Stomach smooth muscle (tissue), 2 donors: Measurements from ENCODE around the gene SLC35D3.
A peak's percentile ranks its signal among the peaks of the same experiment; 100 is the strongest.
"Not testable (repeated sequence)": the region's sequence is repeated elsewhere in the genome, so short reads cannot be mapped to it uniquely, and the experiment has no call there.

Experiments
- H3K27ac ChIP-seq: one replicate; pipeline ENCODE4 v1.7.0; 2013; ENCODE audit warnings: mild to moderate bottlenecking, low read length, inconsistent platforms
- H3K27me3 ChIP-seq, 2 donors: one replicate each; pipeline ENCODE4 v1.7.0; 2013; ENCODE audit warnings: low read length in 2 of 2; ENCODE audit not compliant: insufficient read depth in 2 of 2, control insufficient read depth in 1 of 2
- H3K36me3 ChIP-seq, 2 donors: one replicate each; pipeline ENCODE4 v1.7.0; 2013; ENCODE audit warnings: low read length in 2 of 2; ENCODE audit not compliant: control insufficient read depth in 2 of 2, insufficient read depth in 2 of 2
- H3K4me1 ChIP-seq: one replicate; pipeline ENCODE4 v1.7.0; 2013; ENCODE audit warnings: low read length; ENCODE audit not compliant: control insufficient read depth, insufficient read depth
- H3K4me3 ChIP-seq, 2 donors: one replicate each; pipeline ENCODE4 v1.7.0; 2013; ENCODE audit warnings: low read length in 2 of 2
- H3K9ac ChIP-seq, 2 donors: one replicate each; pipeline ENCODE4 v1.7.0; 2013; ENCODE audit warnings: low read length in 2 of 2, mild to moderate bottlenecking in 1 of 2
- H3K9me3 ChIP-seq, 2 donors: one replicate each; pipeline ENCODE4 v1.7.0; 2013; ENCODE audit warnings: low read length in 2 of 2; ENCODE audit not compliant: control insufficient read depth in 2 of 2
- donor health status: healthy.
- donor health status: Pancreatic carcinoma.

The SLC35D3 gene, protein sequence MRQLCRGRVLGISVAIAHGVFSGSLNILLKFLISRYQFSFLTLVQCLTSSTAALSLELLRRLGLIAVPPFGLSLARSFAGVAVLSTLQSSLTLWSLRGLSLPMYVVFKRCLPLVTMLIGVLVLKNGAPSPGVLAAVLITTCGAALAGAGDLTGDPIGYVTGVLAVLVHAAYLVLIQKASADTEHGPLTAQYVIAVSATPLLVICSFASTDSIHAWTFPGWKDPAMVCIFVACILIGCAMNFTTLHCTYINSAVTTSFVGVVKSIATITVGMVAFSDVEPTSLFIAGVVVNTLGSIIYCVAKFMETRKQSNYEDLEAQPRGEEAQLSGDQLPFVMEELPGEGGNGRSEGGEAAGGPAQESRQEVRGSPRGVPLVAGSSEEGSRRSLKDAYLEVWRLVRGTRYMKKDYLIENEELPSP

DNA sequence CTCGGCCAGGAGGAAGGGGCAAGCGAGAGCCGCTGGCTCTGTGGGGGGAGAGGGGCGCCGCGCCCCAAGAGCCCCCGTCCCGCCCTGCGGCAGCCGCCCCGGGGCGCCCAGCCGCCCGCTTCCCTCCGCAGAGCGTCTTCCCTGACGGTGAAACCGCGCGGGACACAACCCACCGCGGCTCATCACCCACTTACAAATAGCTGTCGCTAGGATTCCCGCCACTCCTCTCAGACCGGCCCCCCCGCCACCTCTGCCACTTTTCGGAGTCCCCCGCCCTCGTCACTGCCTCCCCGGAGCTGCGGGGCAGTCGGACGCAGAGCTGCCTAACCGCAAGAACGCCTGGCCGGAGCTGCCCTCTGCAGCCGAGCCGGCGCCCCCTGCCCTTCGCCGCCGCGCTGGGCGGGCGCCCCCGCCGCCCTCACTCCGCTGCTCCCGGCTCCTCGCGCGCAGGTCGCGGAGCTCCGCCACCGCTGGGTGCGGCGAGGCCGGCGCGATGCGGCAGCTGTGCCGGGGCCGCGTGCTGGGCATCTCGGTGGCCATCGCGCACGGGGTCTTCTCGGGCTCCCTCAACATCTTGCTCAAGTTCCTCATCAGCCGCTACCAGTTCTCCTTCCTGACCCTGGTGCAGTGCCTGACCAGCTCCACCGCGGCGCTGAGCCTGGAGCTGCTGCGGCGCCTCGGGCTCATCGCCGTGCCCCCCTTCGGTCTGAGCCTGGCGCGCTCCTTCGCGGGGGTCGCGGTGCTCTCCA, at the start of gene SLC35D3:
Gene SLC35D3, plus strand, starts transcription at position 366 of the 749 bp plus-strand sequence. Its CDS starts 128 bp downstream, at position 494.
- H3K9ac ChIP-seq = no peak within 1 kb of the TSS
- H3K9me3 ChIP-seq = no peaks in the 10 kb centered on the region
- H3K27me3 ChIP-seq = peaks cover 28 to 59% of the 10 kb centered on the region in 2 donors

DNA sequence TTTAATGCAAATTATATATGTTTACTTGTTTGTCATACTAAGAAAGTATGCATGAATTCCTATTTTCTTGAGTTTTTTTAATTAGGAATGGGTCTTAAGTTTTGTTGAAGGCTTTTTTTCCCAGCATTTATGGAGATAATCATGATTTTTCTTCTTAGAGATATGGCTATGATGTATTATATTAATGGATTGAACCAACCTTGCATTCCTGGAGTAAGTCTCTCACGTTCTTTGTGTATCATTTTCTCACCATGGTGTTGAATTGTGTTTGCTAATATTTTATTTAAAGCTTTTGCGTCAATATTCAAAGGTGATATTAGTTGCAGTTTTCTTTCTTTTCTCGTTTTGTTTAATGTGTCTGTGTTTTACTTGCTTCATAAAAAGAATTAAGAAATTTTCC, 48.4 kb upstream of the SLC35D3 start:
- H3K4me1 ChIP-seq = no peaks in the 10 kb centered on the region
- H3K4me3 ChIP-seq = no peak overlapping the region
- no peak overlapping the region for H3K9ac ChIP-seq
- H3K36me3 ChIP-seq = peaks cover 0 to 14% of the 10 kb centered on the region in 2 donors
- H3K27ac ChIP-seq = no peak overlapping the region
- no peaks in the 10 kb centered on the region for H3K27me3 ChIP-seq
- H3K9me3 ChIP-seq = peaks cover 6 to 22% of the 10 kb centered on the region in 2 donors

More for the DNA sequence above, at the start of gene SLC35D3:
- Histone ChIP-seq H3K4me3 (peak within 1 kb of the TSS; percentile 68 to 72), H3K36me3 (no peaks in the 10 kb centered on the region), H3K27ac (no peak within 1 kb of the TSS), H3K4me1 (peaks cover 21% of the 10 kb centered on the region)

DNA sequence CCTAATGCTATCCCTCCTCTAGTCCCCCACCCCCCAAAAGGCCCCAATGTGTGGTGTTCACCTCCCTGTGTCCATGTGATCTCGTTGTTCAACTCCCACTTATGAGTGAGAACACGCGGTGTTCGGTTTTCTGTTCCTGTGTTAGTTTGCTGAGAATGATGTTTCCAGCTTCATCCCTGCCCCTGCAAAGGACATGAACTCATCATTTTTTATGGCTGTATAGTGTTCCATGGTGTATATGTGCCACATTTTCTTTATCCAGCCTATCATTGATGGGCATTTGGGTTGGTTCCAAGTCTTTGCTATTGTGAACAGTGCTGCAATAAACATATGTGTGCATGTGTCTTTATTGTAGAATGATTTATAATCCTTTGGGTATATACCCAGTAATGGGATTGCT, 45.6 kb upstream of the SLC35D3 start:
- not testable (repeated sequence) for H3K4me1 ChIP-seq, H3K9ac ChIP-seq, H3K27me3 ChIP-seq, H3K27ac ChIP-seq, H3K4me3 ChIP-seq
- peaks cover 6 to 22% of the 10 kb centered on the region in 2 donors for H3K9me3 ChIP-seq
- peaks cover 0 to 14% of the 10 kb centered on the region in 2 donors for H3K36me3 ChIP-seq

DNA sequence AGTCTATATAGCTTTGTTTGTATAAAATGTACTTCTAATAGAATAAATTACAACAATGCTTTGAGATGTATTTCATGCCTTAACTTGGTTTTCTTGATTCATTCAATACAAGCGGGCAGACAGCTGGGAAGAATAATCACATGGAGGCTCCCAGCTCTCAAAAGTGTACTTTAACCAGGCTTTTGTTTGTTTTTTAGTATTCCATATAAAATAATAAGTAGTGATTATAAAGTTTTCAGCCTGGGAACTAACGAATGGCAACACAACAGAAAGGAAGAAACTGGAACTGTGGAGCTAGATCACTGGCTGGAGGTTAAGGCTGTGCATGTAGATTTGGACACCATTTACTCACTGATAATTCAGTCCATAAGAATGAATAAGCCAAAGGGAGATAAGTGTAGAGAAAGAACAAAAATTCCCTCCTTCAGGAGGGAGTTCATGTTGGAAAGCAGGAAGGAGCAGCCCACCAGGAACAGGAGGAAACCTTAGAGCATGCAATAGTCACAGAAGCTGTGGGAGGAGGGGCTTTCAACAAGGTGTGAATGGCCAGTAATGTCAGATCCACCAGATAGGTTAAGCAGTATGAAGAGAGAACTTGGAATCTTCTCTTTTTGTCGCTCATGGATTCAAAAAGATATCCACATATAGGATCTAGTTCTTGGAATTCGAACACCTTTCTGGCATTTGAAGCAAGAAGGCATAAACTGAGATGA, 41.2 kb upstream of the SLC35D3 start:
- H3K27me3 ChIP-seq = no peaks in the 10 kb centered on the region
- no peak overlapping the region for H3K27ac ChIP-seq
- peaks cover 0 to 3% of the 10 kb centered on the region in 2 donors for H3K9me3 ChIP-seq
- no peak overlapping the region for H3K4me3 ChIP-seq
- no peaks in the 10 kb centered on the region for H3K4me1 ChIP-seq
- no peaks in the 10 kb centered on the region for H3K36me3 ChIP-seq
- no peak overlapping the region for H3K9ac ChIP-seq

DNA sequence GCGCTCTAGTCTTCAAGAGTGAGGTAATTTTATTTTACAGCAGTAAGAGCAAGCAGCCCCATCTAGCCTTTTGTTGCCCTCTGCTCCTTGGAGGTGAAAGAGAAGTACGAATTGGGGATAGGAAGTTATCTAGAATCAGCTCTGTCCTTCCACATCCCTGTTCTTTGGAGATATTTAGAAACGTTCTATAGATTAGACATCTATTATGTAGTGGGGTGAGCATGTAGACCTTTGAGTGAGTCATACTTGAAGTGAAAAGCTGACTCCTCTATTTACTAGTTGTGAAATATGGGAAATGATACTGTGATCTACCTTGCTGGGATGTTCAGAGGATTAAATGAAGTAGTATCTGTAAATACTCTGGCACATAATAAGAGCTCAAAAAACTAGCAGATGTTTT, 36.0 kb upstream of the SLC35D3 start:
- H3K4me3 ChIP-seq = no peak overlapping the region
- no peaks in the 10 kb centered on the region for H3K36me3 ChIP-seq
- no peak overlapping the region for H3K27ac ChIP-seq
- H3K9ac ChIP-seq = no peak overlapping the region
- H3K4me1 ChIP-seq = no peaks in the 10 kb centered on the region
- no peaks in the 10 kb centered on the region for H3K27me3 ChIP-seq
- no peaks in the 10 kb centered on the region for H3K9me3 ChIP-seq

DNA sequence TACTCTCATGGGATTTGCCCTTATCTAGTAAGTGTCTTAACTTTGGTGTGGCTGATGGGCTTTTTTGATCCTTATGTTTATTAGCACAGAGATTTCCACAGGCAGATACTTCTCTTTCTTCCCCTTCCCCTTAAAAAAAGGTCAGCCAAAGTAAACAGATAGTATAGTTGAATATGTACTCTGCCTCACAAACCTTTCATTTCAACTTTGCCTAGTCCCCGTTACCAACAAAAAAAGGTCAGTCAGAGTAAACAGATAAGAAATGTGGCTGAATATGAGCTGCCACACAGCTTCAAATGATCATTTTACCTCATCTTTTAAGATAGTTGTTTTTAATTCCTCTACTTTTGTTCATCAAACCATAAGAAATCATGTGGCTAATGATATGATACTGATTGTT, 34.1 kb upstream of the SLC35D3 start:
- no peaks in the 10 kb centered on the region for H3K27me3 ChIP-seq
- H3K9me3 ChIP-seq = no peaks in the 10 kb centered on the region
- H3K4me1 ChIP-seq = no peaks in the 10 kb centered on the region
- no peak overlapping the region for H3K27ac ChIP-seq
- no peaks in the 10 kb centered on the region for H3K36me3 ChIP-seq
- no peak overlapping the region for H3K4me3 ChIP-seq
- H3K9ac ChIP-seq = no peak overlapping the region

DNA sequence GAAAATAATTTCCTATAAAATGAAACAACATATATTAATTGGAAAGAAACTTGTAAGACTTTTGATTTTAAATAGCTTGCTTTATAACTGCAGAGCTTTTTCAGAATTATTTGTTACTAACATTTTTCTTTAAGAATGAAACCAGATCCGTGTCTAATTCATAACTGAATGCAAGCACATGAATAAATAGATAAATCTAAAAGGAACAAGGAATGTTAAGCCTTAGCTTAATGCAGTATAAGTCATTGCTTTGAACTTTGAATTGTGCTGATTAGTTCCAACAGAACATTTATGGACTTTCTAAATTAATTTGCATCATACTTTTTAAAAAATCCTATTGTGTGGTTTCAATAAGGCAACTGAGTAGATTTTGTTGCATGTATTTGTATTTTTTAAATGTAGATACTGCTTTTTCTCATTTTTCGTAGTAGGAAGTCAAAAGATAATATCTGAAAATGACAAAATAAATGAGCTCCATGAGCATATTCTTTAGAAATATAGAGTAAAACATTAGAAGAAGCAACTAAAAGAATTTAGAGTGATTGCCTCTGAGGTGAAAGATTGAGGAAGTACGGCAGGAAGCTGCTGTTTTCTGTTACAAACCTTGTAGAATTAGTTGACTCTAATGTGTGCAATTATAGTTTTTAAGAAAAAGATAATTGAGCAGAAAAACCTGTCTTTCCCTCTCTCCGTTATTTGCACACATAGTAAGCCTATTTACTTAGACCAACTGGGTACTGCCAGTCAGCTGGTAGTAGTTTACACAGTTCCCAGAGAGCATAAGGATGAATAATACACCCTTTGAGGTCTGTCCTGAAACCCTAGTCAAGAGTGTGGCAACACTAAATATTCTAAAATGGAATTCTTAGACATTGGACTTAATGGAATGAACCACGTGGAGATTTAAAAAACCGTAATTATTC, 32.6 kb upstream of the SLC35D3 start:
- Histone ChIP-seq H3K9ac (no peak overlapping the region), H3K4me1 (no peaks in the 10 kb centered on the region), H3K27ac (no peak overlapping the region), H3K4me3 (no peak overlapping the region), H3K36me3 (no peaks in the 10 kb centered on the region), H3K9me3 (no peaks in the 10 kb centered on the region), H3K27me3 (no peaks in the 10 kb centered on the region)

DNA sequence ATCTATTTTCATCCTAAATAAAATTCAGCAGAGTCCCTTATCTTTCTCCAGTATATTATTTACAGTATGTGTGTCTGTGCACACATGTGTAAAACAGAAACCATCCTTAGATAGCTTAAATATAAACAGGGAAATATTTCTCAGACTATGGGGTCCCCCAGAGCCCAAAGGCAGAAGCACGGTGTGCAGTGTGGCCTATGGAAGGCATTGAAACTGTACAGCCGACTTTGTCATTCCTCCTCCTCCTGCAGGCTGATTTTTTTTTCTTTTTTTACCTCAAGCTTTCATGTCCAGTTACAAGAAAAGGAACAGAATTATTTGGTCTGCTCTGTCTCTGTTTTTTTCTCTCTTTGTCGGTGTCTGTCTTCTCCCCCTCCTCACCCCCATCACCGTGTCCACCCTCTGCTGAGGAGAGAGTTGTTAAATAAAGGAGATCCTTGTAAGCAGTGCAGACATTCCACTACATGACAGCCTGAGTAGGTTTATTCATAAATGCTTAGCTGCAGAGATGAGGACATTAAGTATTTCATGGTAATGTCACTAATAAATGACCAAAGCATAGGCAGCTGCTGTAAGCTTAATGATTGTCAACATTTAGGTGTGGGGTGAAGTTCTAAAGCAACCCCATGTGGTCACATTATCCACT, 31.8 kb upstream of the SLC35D3 start:
- Histone ChIP-seq H3K27me3 (no peaks in the 10 kb centered on the region), H3K27ac (no peak overlapping the region)

DNA sequence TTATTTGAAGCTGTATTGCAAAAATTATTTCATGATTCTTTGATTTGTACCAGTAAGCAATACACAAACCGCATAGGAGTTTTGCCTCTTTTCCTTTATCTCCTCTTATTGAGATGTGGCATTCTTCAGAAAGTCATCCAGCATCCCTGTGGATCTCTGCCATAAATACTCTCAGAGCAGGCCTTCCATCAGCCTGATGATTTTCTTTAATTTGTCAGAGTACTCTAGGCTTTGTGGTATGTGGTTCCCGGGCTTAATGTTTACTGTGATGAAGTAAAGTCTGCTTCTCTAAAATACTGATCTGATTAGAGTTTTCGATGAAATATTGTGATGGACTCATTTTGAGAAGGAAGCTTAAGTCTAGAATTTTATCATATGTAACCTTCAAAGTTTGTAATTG, 31.1 kb upstream of the SLC35D3 start:
- Histone ChIP-seq H3K9ac (no peak overlapping the region), H3K4me1 (no peaks in the 10 kb centered on the region), H3K9me3 (no peaks in the 10 kb centered on the region), H3K36me3 (no peaks in the 10 kb centered on the region), H3K27ac (no peak overlapping the region), H3K4me3 (no peak overlapping the region), H3K27me3 (no peaks in the 10 kb centered on the region)

More for the DNA sequence above, 31.8 kb upstream of the SLC35D3 start:
- Histone ChIP-seq H3K9ac (no peak overlapping the region), H3K36me3 (no peaks in the 10 kb centered on the region), H3K4me1 (no peaks in the 10 kb centered on the region), H3K9me3 (no peaks in the 10 kb centered on the region), H3K4me3 (no peak overlapping the region)
